MM.1S (cell line): ENCODE measurements around the gene MATN3.

Experiments
- DNase-seq: peaks from one replicate; pipeline ENCODE4 v3.0.0-alpha.2; 2015
- H2AFZ ChIP-seq: fragments of 300-600 bp; sonication (generic); 2 replicates; pipeline ENCODE4 v1.6.0; 2016; ENCODE audit warnings: antibody characterized with exemption, low read length
- H3F3A ChIP-seq: fragments of 300-600 bp; sonication (generic); 2 replicates; pipeline ENCODE4 v1.6.1; 2016; ENCODE audit warnings: mild to moderate bottlenecking, antibody characterized with exemption, low read length, moderate library complexity, mixed read lengths; ENCODE audit not compliant: insufficient read depth
- H3K27ac ChIP-seq: fragments of 300-600 bp; sonication (generic); 2 replicates; pipeline ENCODE4 v1.5.1; 2016; ENCODE audit warnings: mild to moderate bottlenecking, low read length
- H3K27me3 ChIP-seq: fragments of 300-600 bp; sonication (generic); replicated peaks from 2 replicates; pipeline ENCODE4 v1.6.0; 2016; ENCODE audit warnings: low read length; ENCODE audit not compliant: insufficient read depth
- H3K36me3 ChIP-seq: fragments of 300-600 bp; sonication (generic); replicated peaks from 2 replicates; pipeline ENCODE4 v1.6.1; 2016; ENCODE audit warnings: mild to moderate bottlenecking, low read length, mixed read lengths; ENCODE audit not compliant: insufficient read depth
- H3K4me1 ChIP-seq: fragments of 300-600 bp; sonication (generic); 2 replicates; pipeline ENCODE4 v1.6.1; 2016; ENCODE audit warnings: low read length, mixed read lengths
- H3K4me2 ChIP-seq: fragments of 300-600 bp; sonication (generic); 2 replicates; pipeline ENCODE4 v1.6.0; 2016; ENCODE audit warnings: low read depth, low read length
- H3K4me3 ChIP-seq: fragments of 300-600 bp; sonication (generic); 2 replicates; pipeline ENCODE4 v1.5.1; 2016; ENCODE audit warnings: low read length, mixed read lengths
- H3K79me2 ChIP-seq: fragments of 300-600 bp; sonication (generic); 2 replicates; pipeline ENCODE4 v1.6.1; 2016; ENCODE audit warnings: mixed run types, low read length, mixed read lengths
- H3K9ac ChIP-seq: fragments of 300-600 bp; sonication (generic); 2 replicates; pipeline ENCODE4 v1.6.1; 2016; ENCODE audit warnings: low read length, mixed read lengths
- H3K9me2 ChIP-seq: fragments of 300-600 bp; sonication (generic); replicated peaks from 2 replicates; pipeline ENCODE4 v1.6.1; 2016; ENCODE audit warnings: mild to moderate bottlenecking, low read length, mixed read lengths; ENCODE audit not compliant: insufficient read depth
- H3K9me3 ChIP-seq: fragments of 300-600 bp; sonication (generic); replicated peaks from 2 replicates; pipeline ENCODE4 v1.6.1; 2016; ENCODE audit warnings: mild to moderate bottlenecking, low read length, mixed read lengths; ENCODE audit not compliant: insufficient read depth
- H4K20me1 ChIP-seq: fragments of 300-600 bp; sonication (generic); 2 replicates; pipeline ENCODE4 v1.6.1; 2016; ENCODE audit warnings: mild to moderate bottlenecking, low read length, moderate library complexity, mixed read lengths; ENCODE audit not compliant: insufficient read depth
- EZH2 ChIP-seq: fragments of 300-600 bp; sonication (generic); optimal IDR thresholded peaks from 2 replicates; pipeline ENCODE3; 2017; ENCODE audit warnings: low read depth, mild to moderate bottlenecking, antibody characterized with exemption, low read length, mixed read lengths
- EZH2phosphoT487 ChIP-seq: fragments of 300-600 bp; sonication (generic); IDR thresholded peaks from 2 replicates; pipeline ENCODE4 v1.6.1; 2018; ENCODE audit warnings: antibody characterized with exemption, low read length
- TF ChIP-seq, protein P1 (sequence below): fragments of 300-600 bp; sonication (generic); IDR thresholded peaks from 2 replicates; pipeline ENCODE4 v1.5.1; 2016; ENCODE audit warnings: antibody characterized with exemption, low read length, mixed read lengths

Gene MATN3

DNA sequence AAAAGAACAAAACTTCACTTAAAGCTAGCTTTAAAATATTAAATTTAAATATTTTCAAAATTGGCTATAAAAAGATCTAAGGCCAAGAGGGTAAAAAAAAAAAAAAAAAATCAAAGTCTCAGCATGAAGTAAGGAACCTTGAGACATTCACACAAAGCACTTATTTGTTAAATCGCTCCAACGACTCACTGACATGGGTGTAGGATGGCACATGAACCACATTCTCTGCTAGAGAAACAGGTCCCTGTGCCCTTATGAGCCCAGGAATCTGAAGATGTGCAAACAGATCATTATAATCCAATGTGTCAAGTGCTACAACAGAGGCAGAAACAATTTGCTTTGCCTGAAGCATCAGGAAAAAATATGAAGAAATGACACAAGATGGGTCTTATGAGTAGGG is 25.2 kb upstream of the MATN3 start:
- Histone ChIP-seq H3K9ac (no peak overlapping the region), H3F3A (no peaks in the 10 kb centered on the region), H3K4me1 (no peaks in the 10 kb centered on the region), H3K9me3 (no peaks in the 10 kb centered on the region), H3K4me2 (no peak overlapping the region), H3K4me3 (no peak overlapping the region), H3K9me2 (no peaks in the 10 kb centered on the region), H3K27ac (no peak overlapping the region), H3K79me2 (peaks cover 15% of the 10 kb centered on the region), H2AFZ (no peak overlapping the region), H3K27me3 (no peaks in the 10 kb centered on the region), H4K20me1 (no peaks in the 10 kb centered on the region; the same call in 1 of the 2 replicates), H3K36me3 (peaks cover 5% of the 10 kb centered on the region)
- TF ChIP-seq EZH2phosphoT487 (no peak), EZH2 (no peak)
- TF ChIP-seq, protein P1, sequence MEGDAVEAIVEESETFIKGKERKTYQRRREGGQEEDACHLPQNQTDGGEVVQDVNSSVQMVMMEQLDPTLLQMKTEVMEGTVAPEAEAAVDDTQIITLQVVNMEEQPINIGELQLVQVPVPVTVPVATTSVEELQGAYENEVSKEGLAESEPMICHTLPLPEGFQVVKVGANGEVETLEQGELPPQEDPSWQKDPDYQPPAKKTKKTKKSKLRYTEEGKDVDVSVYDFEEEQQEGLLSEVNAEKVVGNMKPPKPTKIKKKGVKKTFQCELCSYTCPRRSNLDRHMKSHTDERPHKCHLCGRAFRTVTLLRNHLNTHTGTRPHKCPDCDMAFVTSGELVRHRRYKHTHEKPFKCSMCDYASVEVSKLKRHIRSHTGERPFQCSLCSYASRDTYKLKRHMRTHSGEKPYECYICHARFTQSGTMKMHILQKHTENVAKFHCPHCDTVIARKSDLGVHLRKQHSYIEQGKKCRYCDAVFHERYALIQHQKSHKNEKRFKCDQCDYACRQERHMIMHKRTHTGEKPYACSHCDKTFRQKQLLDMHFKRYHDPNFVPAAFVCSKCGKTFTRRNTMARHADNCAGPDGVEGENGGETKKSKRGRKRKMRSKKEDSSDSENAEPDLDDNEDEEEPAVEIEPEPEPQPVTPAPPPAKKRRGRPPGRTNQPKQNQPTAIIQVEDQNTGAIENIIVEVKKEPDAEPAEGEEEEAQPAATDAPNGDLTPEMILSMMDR = no peak
- no peak for DNase-seq

DNA sequence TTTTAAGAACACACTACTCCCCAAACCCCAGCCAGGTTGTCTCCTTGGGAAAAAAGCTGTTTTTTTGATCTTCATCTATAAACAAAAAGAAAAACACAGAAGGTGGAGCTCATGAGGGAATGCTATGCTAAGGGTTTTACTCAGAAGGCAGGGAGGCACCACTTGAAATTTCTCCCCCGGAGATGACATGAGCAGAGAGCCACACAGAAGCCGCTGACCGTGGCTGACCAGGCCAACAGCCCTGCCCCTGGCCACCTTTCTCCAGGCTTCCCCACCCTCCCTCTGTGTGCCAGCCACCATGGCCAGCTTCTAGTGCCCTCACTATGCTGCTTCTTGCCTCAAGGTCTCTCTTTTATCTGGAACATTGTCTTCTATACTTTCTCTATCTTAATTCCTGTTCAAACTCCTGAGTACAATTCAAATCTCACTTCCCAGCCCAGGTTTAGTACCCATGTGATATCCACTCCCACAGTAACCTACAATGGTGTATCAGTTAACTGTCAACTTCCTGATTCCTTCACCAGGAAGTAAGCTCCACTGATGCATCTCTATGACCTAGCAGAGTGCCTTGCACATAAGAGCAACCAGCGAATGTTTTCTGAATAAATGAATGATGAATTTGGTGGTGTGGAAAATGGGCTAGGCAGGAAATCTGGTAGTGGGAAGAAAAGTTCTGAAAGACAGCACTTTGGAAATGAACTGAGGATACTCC is 23.6 kb upstream of the MATN3 start:
- no peaks in the 10 kb centered on the region for H4K20me1 ChIP-seq
- no peaks in the 10 kb centered on the region; the same call in 1 of the 2 replicates for H3K79me2 ChIP-seq
- H3K4me1 ChIP-seq = no peaks in the 10 kb centered on the region
- H3F3A ChIP-seq = no peaks in the 10 kb centered on the region
- H3K27me3 ChIP-seq = no peaks in the 10 kb centered on the region
- H3K9me3 ChIP-seq = no peaks in the 10 kb centered on the region
- no peak overlapping the region for H3K4me2 ChIP-seq
- DNase-seq = no peak
- H3K9ac ChIP-seq = no peak overlapping the region
- no peaks in the 10 kb centered on the region for H3K9me2 ChIP-seq
- no peak overlapping the region for H2AFZ ChIP-seq
- H3K4me3 ChIP-seq = no peak overlapping the region
- H3K36me3 ChIP-seq = peaks cover 5% of the 10 kb centered on the region
- no peak overlapping the region for H3K27ac ChIP-seq
- no peak for TF ChIP-seq EZH2
- TF ChIP-seq EZH2phosphoT487 = no peak
- TF ChIP-seq, protein P1 = no peak

- H3K4me1 ChIP-seq = no peaks in the 10 kb centered on the region
- H3K9me2 ChIP-seq = no peaks in the 10 kb centered on the region
- TF ChIP-seq EZH2phosphoT487 = no peak
- no peaks in the 10 kb centered on the region; the same call in 1 of the 2 replicates for H3K79me2 ChIP-seq
- H3K27me3 ChIP-seq = no peaks in the 10 kb centered on the region
- no peaks in the 10 kb centered on the region for H3K9me3 ChIP-seq
- H3K36me3 ChIP-seq = peaks cover 5% of the 10 kb centered on the region
- no peak for DNase-seq
- no peak overlapping the region for H3K4me3 ChIP-seq
- no peaks in the 10 kb centered on the region for H4K20me1 ChIP-seq
- no peak overlapping the region for H3K27ac ChIP-seq
- H3K9ac ChIP-seq = no peak overlapping the region
- H2AFZ ChIP-seq = no peak overlapping the region
- no peak overlapping the region for H3K4me2 ChIP-seq
- no peaks in the 10 kb centered on the region for H3F3A ChIP-seq
These were observed 22.4 kb upstream of the MATN3 start for GRCh38 chr2:20034821-20035220.

GRCh38 chr2:20034218-20034617 is 21.8 kb upstream of the MATN3 start:
- H3K9me2 ChIP-seq = no peaks in the 10 kb centered on the region
- no peak overlapping the region for H3K4me2 ChIP-seq
- H3K4me3 ChIP-seq = no peak overlapping the region

More at GRCh38 chr2:20034218-20034617, 21.8 kb upstream of the MATN3 start:
- Histone ChIP-seq H3K27ac (no peak overlapping the region), H2AFZ (no peak overlapping the region), H3K9me3 (no peaks in the 10 kb centered on the region), H3K36me3 (peaks cover 5% of the 10 kb centered on the region), H3K4me1 (no peaks in the 10 kb centered on the region), H3K9ac (no peak overlapping the region), H3F3A (no peaks in the 10 kb centered on the region), H4K20me1 (no peaks in the 10 kb centered on the region), H3K79me2 (no peaks in the 10 kb centered on the region; the same call in 1 of the 2 replicates), H3K27me3 (no peaks in the 10 kb centered on the region)
- no peak for DNase-seq
- TF ChIP-seq EZH2 (no peak), EZH2phosphoT487 (no peak)
- TF ChIP-seq, protein P1 = no peak
